Urothelium cell line (cell line): Measurements from ENCODE around the gene RAB10.
"Not testable (repeated sequence)": the region's sequence is repeated elsewhere in the genome, so short reads cannot be mapped to it uniquely, and the experiment has no call there.

Source experiments
- DNase-seq: peaks from one replicate; pipeline ENCODE4 v3.0.0; 2011; ENCODE audit warnings: low spot score, mixed read lengths
- FAIRE-seq: peaks from 2 replicates; lab custom pipeline; 2011; peaks lifted over from hg19 to GRCh38; lab: Jason Lieb, UNC

Gene RAB10

GRCh38 chr2:26016012-26016705 is 17.7 kb upstream of the RAB10 start:
- FAIRE-seq (no peak), DNase-seq (no peak)

GRCh38 chr2:26016706-26017045 is 17.2 kb upstream of the RAB10 start:
- FAIRE-seq = not testable (repeated sequence)

GRCh38 chr2:26017464-26018183 is 16.3 kb upstream of the RAB10 start:
- FAIRE-seq (no peak), DNase-seq (no peak)

More at GRCh38 chr2:26016706-26017045, 17.2 kb upstream of the RAB10 start:
- DNase-seq = not testable (repeated sequence)

GRCh38 chr2:26018184-26019055 is 15.5 kb upstream of the RAB10 start:
- FAIRE-seq (peak; percentile 50), DNase-seq (peak; percentile 96)

GRCh38 chr2:26020231-26020640 is 13.6 kb upstream of the RAB10 start:
- DNase-seq (no peak), FAIRE-seq (no peak)

GRCh38 chr2:26024260-26024659 is 9.6 kb upstream of the RAB10 start:
- no peak for FAIRE-seq
- DNase-seq = no peak

GRCh38 chr2:26025509-26025908 is 8.4 kb upstream of the RAB10 start:
- DNase-seq = no peak
- FAIRE-seq = no peak

- DNase-seq, FAIRE-seq: not testable (repeated sequence)
Measured at GRCh38 chr2:26028083-26028482, 5.8 kb upstream of the RAB10 start.

GRCh38 chr2:26032586-26033269 is 1.2 kb upstream of the RAB10 start:
- not testable (repeated sequence) for DNase-seq, FAIRE-seq

- FAIRE-seq (no peak), DNase-seq (peak; percentile 68)
Measured at GRCh38 chr2:26033270-26033817, 540 bp upstream of the RAB10 start.

- no peak for FAIRE-seq
- no peak for DNase-seq
Measured at GRCh38 chr2:26034637-26034992, 731 bp downstream of the RAB10 start.

- DNase-seq (no peak), FAIRE-seq (no peak)
Measured at GRCh38 chr2:26035090-26035743, 1.3 kb downstream of the RAB10 start.

GRCh38 chr2:26039603-26040323 is 5.9 kb downstream of the RAB10 start:
- DNase-seq (no peak), FAIRE-seq (no peak)

- FAIRE-seq (no peak), DNase-seq (no peak)
Measured at GRCh38 chr2:26043109-26043508, 9.2 kb downstream of the RAB10 start.

GRCh38 chr2:26043862-26044696 is 10.2 kb downstream of the RAB10 start:
- FAIRE-seq = no peak

GRCh38 chr2:26048791-26049190 is 14.9 kb downstream of the RAB10 start:
- DNase-seq (no peak), FAIRE-seq (no peak)

More at GRCh38 chr2:26043862-26044696, 10.2 kb downstream of the RAB10 start:
- no peak for DNase-seq

- no peak for DNase-seq
- no peak for FAIRE-seq
Measured at GRCh38 chr2:26049641-26050040, 15.8 kb downstream of the RAB10 start.

- DNase-seq (no peak), FAIRE-seq (no peak)
Measured at GRCh38 chr2:26052740-26053139, 18.9 kb downstream of the RAB10 start.
